ENCODE measurements around the gene UBE2H.
A peak's percentile ranks its signal among the peaks of the same experiment; 100 is the strongest.

The UBE2H gene

DNA sequence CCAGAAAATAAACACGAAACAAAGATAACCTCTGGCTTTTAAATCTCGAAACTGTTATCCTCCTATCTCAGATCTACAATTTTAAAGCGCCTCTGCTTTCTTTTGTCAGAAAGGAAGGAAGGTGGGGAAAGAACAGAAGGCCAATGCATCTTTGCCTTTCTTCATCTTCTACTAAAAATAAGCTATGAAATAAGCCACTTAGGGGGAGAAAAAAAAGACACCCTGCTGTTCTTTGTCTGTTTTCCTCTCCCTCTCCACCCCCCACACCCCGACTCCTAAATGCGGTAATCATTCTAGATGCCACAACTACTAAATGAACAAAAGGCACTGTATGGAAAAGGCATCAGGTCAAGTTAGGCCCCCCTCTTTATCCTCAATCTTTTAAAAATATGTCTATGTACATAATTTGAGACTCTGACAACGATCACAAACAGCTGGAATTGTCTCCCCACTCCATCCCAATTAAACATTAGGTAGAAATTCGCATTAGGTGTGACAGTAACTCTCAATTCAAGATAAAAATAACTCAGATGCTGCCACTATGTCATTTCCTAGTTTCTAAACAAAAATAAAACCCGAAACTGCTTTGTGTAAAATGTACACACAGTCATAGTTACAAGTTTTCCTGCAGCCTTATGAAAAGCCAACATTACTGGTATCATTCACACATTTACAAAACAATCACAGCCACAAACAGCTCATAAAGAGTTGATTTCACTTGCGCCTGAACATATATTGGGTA is 2.4 kb downstream of the UBE2H start:
- no peak for DNase-seq

GRCh38 chr7:129949292-129950133 is 3.2 kb downstream of the UBE2H start:
- no peak for DNase-seq

DNA sequence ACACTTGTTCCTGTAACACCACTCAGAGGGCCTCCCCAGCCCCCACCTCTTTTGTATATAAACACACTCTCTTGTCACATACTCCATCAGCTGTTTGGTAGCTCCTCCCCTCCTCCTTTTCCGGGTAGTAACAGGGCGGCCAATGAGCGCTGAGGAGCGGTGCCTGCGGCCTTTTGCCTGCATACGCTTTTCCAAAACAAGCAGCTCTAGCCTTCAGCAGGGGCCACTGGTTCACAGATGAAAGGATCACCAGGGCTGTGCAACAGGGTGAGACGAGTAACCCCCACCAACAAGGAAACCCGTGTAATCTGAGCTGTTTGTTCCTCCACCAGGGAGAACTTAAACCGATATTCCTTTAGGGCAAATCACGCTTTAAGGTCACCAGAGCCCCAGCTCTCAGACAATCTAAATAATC is 3.9 kb downstream of the UBE2H start:
- peak; percentile 78 for DNase-seq

- DNase-seq = no peak
Measured at GRCh38 chr7:129948338-129948737, 4.4 kb downstream of the UBE2H start.

DNA sequence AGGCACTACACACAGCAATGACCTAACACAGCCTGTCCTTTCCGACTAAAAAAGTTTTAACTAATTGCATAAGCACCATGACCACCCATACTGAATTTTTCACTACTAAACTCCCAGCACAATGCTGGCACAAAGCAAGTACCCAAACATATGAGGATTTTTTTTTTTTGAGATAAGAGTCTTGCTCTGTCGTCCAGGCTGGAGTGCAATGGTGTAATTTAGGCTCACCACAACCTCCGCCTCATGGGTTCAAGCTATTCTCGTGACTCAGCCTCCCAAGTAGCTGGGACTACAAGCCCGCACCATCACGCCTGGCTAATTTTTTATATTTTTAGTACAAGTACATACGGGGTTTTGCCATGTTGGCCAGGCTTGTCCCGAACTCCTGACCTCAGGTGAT is 5.1 kb downstream of the UBE2H start:
- DNase-seq = no peak

GRCh38 chr7:129947049-129947448 is 5.7 kb downstream of the UBE2H start:
- no peak for DNase-seq

GRCh38 chr7:129946282-129946681 is 6.5 kb downstream of the UBE2H start:
- no peak for DNase-seq

DNA sequence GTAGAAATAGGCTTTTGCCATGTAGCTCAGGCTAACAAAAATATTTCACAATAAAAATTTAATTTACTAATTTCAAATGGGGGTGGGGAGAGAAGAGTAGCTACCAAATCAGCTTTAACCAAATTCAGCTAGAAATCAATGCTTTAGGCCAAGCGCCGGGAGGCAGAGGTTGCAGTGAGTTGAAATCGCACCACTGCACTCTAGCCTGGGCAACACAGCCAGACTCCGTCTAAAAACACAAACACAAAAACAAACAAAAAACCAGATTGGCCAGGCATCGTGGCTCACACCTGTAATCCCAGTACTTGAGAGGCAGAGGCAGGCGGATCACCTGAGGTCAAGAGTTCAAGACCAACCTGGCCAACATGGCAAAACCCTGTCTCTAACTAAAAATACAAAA is 9.4 kb downstream of the UBE2H start:
- no peak for DNase-seq

- DNase-seq = no peak
Measured at GRCh38 chr7:129940329-129940728, 12.4 kb downstream of the UBE2H start.

- DNase-seq = no peak
Measured at GRCh38 chr7:129939881-129940280, 12.9 kb downstream of the UBE2H start.

DNA sequence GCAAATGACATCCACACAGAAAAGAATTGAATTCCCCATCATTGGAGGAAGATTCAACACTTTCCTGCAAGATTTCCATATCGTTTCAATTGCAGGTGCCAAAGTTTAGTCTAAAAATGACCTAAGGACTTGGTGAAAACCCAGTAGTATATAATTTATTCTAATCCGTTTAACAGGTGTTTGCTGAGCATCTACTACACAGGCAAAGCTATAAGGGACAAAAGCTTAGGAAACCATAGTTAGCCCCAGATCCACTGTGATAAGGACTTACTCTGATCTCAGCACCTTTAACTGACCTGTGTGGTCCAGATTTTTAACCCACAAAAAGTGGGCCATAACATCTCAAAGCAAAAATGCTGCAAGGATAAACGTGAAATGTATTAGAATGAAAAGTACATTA is 19.1 kb downstream of the UBE2H start:
- DNase-seq = no peak

GRCh38 chr7:129926618-129927017 is 26.1 kb downstream of the UBE2H start:
- DNase-seq = no peak

DNA sequence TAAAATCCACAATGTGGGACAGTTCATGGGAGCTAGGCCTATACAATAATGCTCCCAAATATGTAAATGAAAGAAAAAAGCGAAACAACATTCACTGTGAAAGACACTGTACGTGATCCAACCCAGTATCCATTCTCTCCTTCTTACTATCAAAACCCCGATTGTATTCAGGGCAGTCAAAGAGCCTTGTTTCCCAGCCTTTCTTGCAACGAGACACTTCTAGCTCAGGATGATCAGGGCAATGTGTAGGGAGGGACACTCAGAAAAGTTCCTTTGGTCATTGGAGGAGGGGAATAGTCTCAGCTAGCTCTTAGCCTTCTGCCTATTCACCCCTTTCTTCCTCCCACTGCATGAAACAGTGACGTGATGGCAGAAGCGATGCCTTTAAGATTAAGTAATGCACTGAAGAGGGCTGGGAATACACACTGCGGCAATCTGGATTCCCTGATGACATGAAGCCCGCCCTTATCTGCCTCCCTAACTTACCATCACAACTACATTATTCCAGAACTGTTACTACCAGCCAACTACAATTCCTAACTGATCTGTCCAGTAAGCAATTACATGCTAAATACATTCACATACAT is 27.3 kb downstream of the UBE2H start:
- DNase-seq = no peak

- no peak for DNase-seq
Measured at GRCh38 chr7:129924602-129925001, 28.2 kb downstream of the UBE2H start.

DNA sequence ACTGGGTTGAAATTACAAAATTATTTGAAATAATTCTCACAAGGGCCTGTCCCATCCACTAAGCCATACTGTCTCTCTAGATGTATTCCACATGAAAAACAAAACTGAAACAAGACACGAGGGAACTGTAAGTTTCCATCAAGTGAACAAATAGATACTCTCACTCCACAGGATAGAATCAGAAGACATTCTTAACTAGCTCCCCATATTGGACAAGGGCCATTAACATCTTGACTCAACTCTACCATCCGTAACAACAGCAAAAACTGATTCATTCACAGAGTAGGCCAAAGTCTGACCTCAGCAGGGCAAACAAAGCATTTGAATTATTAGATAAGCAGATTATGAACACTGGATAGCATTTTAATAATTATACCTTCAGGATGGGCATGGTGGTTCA is 29.1 kb downstream of the UBE2H start:
- no peak for DNase-seq

DNA sequence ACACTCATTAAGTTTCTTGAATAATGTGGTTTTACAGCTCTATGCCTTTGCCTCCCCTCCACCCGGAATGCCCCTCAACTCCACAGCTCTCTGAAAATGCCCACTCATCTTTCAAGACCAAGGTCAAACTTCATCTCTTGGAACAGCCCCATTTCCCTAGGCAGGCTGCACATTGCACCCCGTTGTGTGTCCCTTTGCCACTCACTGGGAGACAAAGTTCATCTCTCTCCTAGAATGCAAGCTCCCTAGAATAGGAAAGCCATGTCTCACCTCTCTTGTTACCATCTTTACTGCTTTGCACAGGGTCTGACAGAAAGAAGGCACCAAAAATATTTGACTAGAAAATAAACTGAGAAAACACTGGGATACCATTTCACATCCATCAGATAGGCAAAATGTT is 33.3 kb downstream of the UBE2H start:
- DNase-seq = no peak

- DNase-seq = no peak
Measured at GRCh38 chr7:129918922-129919321, 33.8 kb downstream of the UBE2H start.

- DNase-seq = no peak
Measured at GRCh38 chr7:129917934-129918333, 34.8 kb downstream of the UBE2H start.

- DNase-seq = no peak
Measured at GRCh38 chr7:129914536-129915272, 38.1 kb downstream of the UBE2H start.

- DNase-seq = no peak
Measured at GRCh38 chr7:129913428-129913827, 39.3 kb downstream of the UBE2H start.

DNA sequence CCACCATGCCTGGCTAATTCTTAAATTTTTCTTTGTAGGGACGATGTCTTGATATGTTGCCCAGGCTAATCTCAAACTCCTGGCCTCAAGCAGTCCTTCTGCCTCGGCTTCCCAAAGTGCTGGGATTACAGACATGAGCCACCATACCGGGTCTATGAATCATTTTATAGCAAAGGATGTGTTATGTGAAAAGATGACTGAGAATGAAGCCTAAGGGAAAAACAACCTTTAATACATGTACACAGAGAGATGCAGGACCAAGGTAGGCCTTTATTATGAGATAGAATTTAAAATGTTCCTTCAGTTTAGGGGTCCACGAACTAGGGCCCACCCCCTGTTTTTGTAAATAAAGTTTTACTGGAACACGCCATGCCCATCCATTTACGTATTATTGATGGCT is 41.0 kb downstream of the UBE2H start:
- DNase-seq = no peak

DNA sequence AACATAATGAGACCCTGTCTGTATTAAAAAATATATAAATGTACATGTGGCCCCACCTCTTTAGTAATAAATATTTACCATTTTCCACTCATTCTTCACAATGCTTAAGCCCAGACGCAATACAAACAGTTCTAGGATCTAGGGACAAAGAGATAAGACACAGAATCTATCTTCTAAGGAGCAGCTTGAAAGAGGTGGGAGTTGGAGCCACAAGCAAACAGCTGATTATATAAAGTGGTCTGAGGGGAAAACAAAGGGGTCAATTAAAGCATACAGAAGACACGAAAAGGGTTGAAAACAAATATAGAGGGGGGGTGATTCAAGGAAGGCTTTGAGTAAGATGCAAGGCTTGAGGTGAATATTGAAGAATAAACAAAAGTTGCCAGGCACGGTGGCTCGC is 43.1 kb downstream of the UBE2H start:
- no peak for DNase-seq

GRCh38 chr7:129908181-129908580 is 44.6 kb downstream of the UBE2H start:
- DNase-seq = no peak

Measured in activated T-cell treated with anti-CD3 and anti-CD28 coated beads, Interleukin-2, amount 50 U/mL, for 1 hour (primary cell).